Parathyroid adenoma (tissue), 2 donors: ENCODE data around the gene TMEM130.

Source experiments
- H2AFZ ChIP-seq: fragments of 300-600 bp; sonication (generic); one replicate; pipeline ENCODE4 v1.7.0; 2017; ENCODE audit warnings: antibody characterized with exemption, mild to moderate bottlenecking
- H3K27ac ChIP-seq: fragments of 300-600 bp; sonication (generic); one replicate; pipeline ENCODE4 v1.7.0; 2017
- H3K27me3 ChIP-seq: fragments of 300-600 bp; sonication (generic); one replicate; pipeline ENCODE4 v1.7.0; 2017; ENCODE audit warnings: low read length; ENCODE audit not compliant: control insufficient read depth, insufficient read depth
- H3K36me3 ChIP-seq: fragments of 300-600 bp; sonication (generic); one replicate; pipeline ENCODE4 v1.7.0; 2017; ENCODE audit warnings: low read length; ENCODE audit not compliant: control insufficient read depth, insufficient read depth
- H3K4me1 ChIP-seq: fragments of 300-600 bp; sonication (generic); one replicate; pipeline ENCODE4 v1.7.0; 2017; ENCODE audit warnings: control low read depth
- H3K4me2 ChIP-seq: fragments of 300-600 bp; sonication (generic); one replicate; pipeline ENCODE4 v1.7.0; 2017; ENCODE audit warnings: low read length
- H3K4me3 ChIP-seq: fragments of 300-600 bp; sonication (generic); one replicate; pipeline ENCODE4 v1.7.0; 2017; ENCODE audit warnings: low read depth, low read length
- H3K79me2 ChIP-seq: fragments of 300-600 bp; sonication (generic); one replicate; pipeline ENCODE4 v1.7.0; 2017; ENCODE audit warnings: control low read depth
- H3K9ac ChIP-seq: fragments of 300-600 bp; sonication (generic); one replicate; pipeline ENCODE4 v1.7.0; 2017; ENCODE audit warnings: mild to moderate bottlenecking
- H3K9me3 ChIP-seq: fragments of 300-600 bp; sonication (generic); one replicate; pipeline ENCODE4 v1.7.0; 2017; ENCODE audit warnings: low read length; ENCODE audit not compliant: control insufficient read depth
- TF ChIP-seq, protein P1 (sequence below): fragments of 300-600 bp; sonication (generic); IDR thresholded peaks from one replicate; pipeline ENCODE4 v1.7.0; 2017; ENCODE audit warnings: antibody characterized with exemption, mild to moderate bottlenecking
- donor health status: primary hyperparathyroidism.

The TMEM130 gene

DNA sequence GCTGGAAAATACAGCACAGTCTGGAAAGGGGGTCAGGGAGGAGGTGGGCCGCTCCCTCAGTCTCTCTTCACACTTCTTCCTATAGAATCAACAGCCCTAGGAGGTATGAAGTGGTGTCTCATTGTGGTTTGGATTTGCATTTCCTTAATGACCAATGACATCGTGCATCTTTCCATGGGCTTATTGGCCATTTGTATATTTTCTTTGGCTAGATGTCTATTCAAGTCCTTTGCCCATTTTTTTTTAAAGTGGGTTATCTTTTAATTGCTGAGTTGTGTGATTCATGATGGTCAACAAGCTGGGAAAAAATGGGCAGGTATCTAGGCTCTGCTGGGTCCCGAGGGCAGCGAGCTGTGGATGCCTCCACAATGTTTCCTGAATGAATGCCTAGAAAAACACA lies 29.1 kb downstream of the TMEM130 start:
- H3K9me3 ChIP-seq, result no peaks in the 10 kb centered on the region
- H3K36me3 ChIP-seq, result no peaks in the 10 kb centered on the region
- H3K27ac ChIP-seq, result no peak overlapping the region
- H2AFZ ChIP-seq, result no peak overlapping the region
- H3K9ac ChIP-seq, result no peak overlapping the region
- no peak overlapping the region for H3K4me3 ChIP-seq
- no peak overlapping the region for H3K4me2 ChIP-seq
- H3K79me2 ChIP-seq, result no peaks in the 10 kb centered on the region
- no peaks in the 10 kb centered on the region for H3K27me3 ChIP-seq
- peaks cover 10% of the 10 kb centered on the region for H3K4me1 ChIP-seq
- TF ChIP-seq, protein P1, sequence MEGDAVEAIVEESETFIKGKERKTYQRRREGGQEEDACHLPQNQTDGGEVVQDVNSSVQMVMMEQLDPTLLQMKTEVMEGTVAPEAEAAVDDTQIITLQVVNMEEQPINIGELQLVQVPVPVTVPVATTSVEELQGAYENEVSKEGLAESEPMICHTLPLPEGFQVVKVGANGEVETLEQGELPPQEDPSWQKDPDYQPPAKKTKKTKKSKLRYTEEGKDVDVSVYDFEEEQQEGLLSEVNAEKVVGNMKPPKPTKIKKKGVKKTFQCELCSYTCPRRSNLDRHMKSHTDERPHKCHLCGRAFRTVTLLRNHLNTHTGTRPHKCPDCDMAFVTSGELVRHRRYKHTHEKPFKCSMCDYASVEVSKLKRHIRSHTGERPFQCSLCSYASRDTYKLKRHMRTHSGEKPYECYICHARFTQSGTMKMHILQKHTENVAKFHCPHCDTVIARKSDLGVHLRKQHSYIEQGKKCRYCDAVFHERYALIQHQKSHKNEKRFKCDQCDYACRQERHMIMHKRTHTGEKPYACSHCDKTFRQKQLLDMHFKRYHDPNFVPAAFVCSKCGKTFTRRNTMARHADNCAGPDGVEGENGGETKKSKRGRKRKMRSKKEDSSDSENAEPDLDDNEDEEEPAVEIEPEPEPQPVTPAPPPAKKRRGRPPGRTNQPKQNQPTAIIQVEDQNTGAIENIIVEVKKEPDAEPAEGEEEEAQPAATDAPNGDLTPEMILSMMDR, result no peak

DNA sequence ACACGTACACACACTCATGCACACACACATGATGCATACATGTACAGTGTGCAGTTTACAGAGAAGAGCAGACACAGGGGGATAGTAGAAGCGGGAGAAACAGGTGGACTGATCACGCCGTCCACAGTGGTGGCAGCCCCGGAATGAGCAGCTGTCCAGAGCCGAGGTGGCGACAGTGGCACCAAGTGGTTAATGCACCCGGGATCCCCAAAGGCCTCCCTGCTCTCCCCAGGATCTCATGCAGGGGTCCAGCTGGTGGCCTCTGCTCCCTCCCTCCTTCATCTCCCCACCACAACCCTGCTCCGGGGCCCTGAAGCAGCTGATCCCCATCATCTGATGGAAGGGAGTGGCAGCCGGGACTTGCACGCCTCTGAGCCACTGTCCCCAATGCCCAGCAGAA lies 29.7 kb downstream of the TMEM130 start:
- TF ChIP-seq, protein P1, result no peak
- Histone ChIP-seq H3K4me2 (no peak overlapping the region), H3K79me2 (no peaks in the 10 kb centered on the region), H3K9me3 (no peaks in the 10 kb centered on the region), H3K4me3 (no peak overlapping the region), H3K36me3 (no peaks in the 10 kb centered on the region), H3K4me1 (peaks cover 10% of the 10 kb centered on the region), H3K27me3 (no peaks in the 10 kb centered on the region), H2AFZ (no peak overlapping the region), H3K9ac (no peak overlapping the region), H3K27ac (no peak overlapping the region)

DNA sequence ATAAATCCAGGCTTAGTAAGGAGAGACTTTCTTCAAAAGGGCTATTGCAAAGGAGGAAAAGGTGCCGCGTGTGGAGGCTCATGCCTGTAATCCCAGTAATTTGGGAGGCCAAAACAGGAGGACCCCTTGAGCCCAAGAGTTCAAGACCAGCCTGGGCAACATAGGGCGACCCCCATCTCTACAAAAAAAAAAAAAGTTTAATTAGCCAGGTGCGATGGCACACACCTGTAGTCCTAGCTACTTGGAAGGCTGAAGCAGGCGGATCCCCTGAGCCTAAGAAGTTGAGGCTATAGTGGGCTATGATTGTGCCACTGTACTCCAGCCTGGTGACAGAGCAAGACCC lies 32.2 kb downstream of the TMEM130 start:
- TF ChIP-seq, protein P1, result no peak
- no peaks in the 10 kb centered on the region for H3K27me3 ChIP-seq
- H3K79me2 ChIP-seq, result no peaks in the 10 kb centered on the region
- H3K9ac ChIP-seq, result no peak overlapping the region
- H3K27ac ChIP-seq, result peak overlapping the region; percentile 51
- H2AFZ ChIP-seq, result peak overlapping the region; percentile 95
- no peak overlapping the region for H3K4me2 ChIP-seq
- H3K36me3 ChIP-seq, result no peaks in the 10 kb centered on the region
- H3K9me3 ChIP-seq, result no peaks in the 10 kb centered on the region
- H3K4me3 ChIP-seq, result no peak overlapping the region
- peaks cover 10% of the 10 kb centered on the region for H3K4me1 ChIP-seq

DNA sequence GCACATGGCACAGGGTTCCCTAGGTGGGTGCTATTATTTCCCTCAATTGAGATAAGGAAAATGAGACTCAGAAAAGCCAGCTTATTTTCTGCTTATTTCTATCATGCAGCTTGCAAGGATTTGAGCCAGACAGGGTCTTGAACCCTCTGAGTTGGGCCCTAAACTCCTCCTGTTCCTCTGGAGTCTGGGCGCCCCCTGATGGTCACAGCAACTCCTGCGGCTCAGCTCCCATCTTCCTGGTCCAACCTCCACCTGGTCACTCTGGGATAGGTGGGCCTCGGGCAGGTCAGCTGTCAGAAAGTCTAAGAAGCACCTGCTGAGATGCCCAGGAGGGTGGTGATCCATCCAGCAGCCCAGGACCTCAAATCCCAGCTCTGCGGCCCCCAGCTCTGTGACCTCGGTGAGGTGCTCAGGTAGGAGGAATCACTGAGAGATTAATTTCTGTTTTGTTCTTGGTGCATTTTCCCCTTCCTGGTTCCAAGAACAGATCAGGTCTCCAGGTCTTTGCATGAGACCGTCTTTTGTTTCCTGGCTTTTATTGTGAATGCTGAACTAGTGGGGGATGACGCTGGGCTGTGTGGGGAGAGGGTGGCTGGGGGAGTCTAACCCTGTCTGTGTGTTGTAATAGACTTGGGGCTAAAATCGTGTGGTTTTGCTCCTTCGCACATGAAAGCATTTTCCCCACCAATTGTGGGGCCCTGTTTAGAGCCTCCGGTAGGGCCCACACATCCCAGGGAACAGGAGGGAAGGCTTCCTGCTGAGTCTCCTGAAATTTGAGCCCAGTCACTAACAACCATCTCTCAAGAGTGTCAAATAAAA lies 32.8 kb downstream of the TMEM130 start:
- Histone ChIP-seq H3K27me3 (no peaks in the 10 kb centered on the region), H3K9ac (no peak overlapping the region), H3K4me1 (peaks cover 10% of the 10 kb centered on the region), H3K4me2 (no peak overlapping the region), H2AFZ (peak overlapping the region; percentile 95), H3K4me3 (no peak overlapping the region), H3K27ac (peak overlapping the region; percentile 51), H3K79me2 (no peaks in the 10 kb centered on the region), H3K36me3 (no peaks in the 10 kb centered on the region), H3K9me3 (no peaks in the 10 kb centered on the region)
- TF ChIP-seq, protein P1, result peak; percentile 62

DNA sequence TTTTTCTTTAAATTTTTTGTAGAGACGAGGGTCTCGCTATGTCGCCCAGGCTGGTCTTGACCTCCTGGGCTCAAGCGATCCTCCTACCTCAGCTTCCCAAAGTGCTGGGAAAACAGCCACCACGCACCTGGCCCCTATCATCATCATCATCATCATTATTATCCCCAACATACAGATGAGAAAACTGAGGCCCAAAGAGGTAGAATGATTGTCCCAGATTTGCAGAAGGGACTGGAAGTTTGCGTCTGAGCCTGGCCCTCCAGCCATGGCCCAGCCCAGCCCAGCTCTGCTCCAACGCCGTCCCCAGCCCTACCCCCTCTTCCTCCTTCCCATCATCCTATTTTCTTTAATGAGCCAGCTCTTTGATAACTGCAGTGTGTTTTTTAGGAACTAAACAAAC lies 34.9 kb downstream of the TMEM130 start:
- no peaks in the 10 kb centered on the region for H3K36me3 ChIP-seq
- H3K4me2 ChIP-seq, result no peak overlapping the region
- no peak overlapping the region for H3K27ac ChIP-seq
- H3K4me3 ChIP-seq, result no peak overlapping the region
- H2AFZ ChIP-seq, result no peak overlapping the region
- H3K9me3 ChIP-seq, result no peaks in the 10 kb centered on the region
- TF ChIP-seq, protein P1, result no peak
- H3K9ac ChIP-seq, result no peak overlapping the region
- H3K27me3 ChIP-seq, result no peaks in the 10 kb centered on the region
- H3K79me2 ChIP-seq, result no peaks in the 10 kb centered on the region
- H3K4me1 ChIP-seq, result peaks cover 7% of the 10 kb centered on the region
